Testis (tissue), 3 donors: ENCODE data around the gene HINT2. TPM values are rescaled to one million over a fixed set of nuclear protein-coding genes. Genes with fewer than 3 reads are reported as not detected.

Experiments used
- DNase-seq: peaks from one replicate; pipeline ENCODE4 v3.0.0-alpha.2; 2019
- H3K27ac ChIP-seq, 2 donors: fragments of 200-600 bp; sonication (generic); one replicate each; pipeline ENCODE4 v1.5.1; 2019
- H3K27me3 ChIP-seq: fragments of 200-600 bp; sonication (generic); one replicate; pipeline ENCODE4 v1.5.1; 2019
- H3K36me3 ChIP-seq: fragments of 200-600 bp; sonication (generic); one replicate; pipeline ENCODE4 v1.5.1; 2017; ENCODE audit warnings: low read depth; ENCODE audit errors: missing control alignments
- H3K4me1 ChIP-seq: fragments of 200-600 bp; sonication (generic); one replicate; pipeline ENCODE4 v1.5.1; 2019
- H3K4me3 ChIP-seq, 2 donors: fragments of 200-600 bp; sonication (generic); one replicate each; pipeline ENCODE4 v1.5.1; 2017 to 2019
- H3K9me3 ChIP-seq: fragments of 200-600 bp; sonication (generic); one replicate; pipeline ENCODE4 v1.5.1; 2017
- POLR2A ChIP-seq: fragments of 450-650 bp; IDR thresholded peaks from one replicate; pipeline ENCODE4 v1.6.1; 2017; ENCODE audit warnings: antibody characterized with exemption, mild to moderate bottlenecking, moderate library complexity
- WGBS, 2 donors: methylation state at CpG; one replicate each; pipeline ENCODE4 v1.1.5; 2018; 5-methylcytosine and 5-hydroxymethylcytosine counted together
- intact Hi-C: fragments of 100-400 bp; cut with DNase I; formaldehyde crosslinking; loops from one replicate; pipeline ENCODE4 v1.15.1; 2023; ENCODE audit warnings: low total_unique reads
- polyA plus RNA-seq: library from polyadenylated mRNA; stranded (reverse); fragments of 350-450 nt; fragmentation: Illumina TruSeq; extraction: RNeasy Lipid Tissue Mini Kit (QIAGEN cat#74804); gene quantifications from one replicate; pipeline ENCODE4 v1.2.3, GENCODE V29; 2014; ENCODE audit warnings: low read depth, low replicate concordance; ENCODE audit not compliant: insufficient read depth
- total RNA-seq, 2 donors: library from RNA; depleted of rRNA; stranded (reverse); fragments of >200 nt; gene quantifications; one replicate each; pipeline ENCODE4 v1.2.3, GENCODE V29; 2016
- TF ChIP-seq, protein P1 (sequence below), 3 experiments: fragments of 450-650 bp in 2 of 3; fragments of 200-600 bp in 1 of 3; sonication (generic) in 1 of 3; IDR thresholded peaks; one replicate each; pipeline ENCODE4 v1.5.1; 2016 to 2019; ENCODE audit warnings: antibody characterized with exemption in 3 of 3, mild to moderate bottlenecking in 2 of 3, moderate library complexity in 1 of 3

Gene HINT2
- total and polyA plus RNA-seq, 3 donors from 2014 or later: 36.1 to 55.1 (median 36.9) TPM

DNA sequence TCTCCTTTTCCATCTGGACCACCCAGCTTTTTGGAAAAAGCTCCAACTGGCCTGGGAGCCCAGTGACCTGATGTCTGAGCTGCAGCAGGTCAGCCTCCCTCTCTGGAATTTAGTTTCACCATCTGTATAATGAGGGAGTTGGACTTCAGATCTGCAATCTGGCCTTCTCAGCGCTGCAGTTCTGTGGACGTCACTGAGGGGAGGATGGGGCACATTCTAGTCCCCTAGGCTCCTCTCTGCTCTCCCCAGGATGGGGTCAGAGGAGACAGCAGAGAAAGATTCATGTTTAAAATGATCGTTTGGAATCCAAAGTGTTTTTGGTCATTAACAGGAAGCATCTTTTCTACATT, 45.1 kb upstream of the HINT2 start:
- H3K27me3 ChIP-seq: no peaks in the 10 kb centered on the region
- H3K4me1 ChIP-seq: no peaks in the 10 kb centered on the region
- H3K4me3 ChIP-seq: no peak overlapping the region
- 40 to 41% methylated on average over 3 of the region's 3 CpGs for WGBS, 2 donors
- peak; percentile 42 for DNase-seq
- H3K27ac ChIP-seq: no peak overlapping the region
- H3K36me3 ChIP-seq: no peaks in the 10 kb centered on the region
- intact Hi-C loops: no loop called here
- TF ChIP-seq, protein P1, sequence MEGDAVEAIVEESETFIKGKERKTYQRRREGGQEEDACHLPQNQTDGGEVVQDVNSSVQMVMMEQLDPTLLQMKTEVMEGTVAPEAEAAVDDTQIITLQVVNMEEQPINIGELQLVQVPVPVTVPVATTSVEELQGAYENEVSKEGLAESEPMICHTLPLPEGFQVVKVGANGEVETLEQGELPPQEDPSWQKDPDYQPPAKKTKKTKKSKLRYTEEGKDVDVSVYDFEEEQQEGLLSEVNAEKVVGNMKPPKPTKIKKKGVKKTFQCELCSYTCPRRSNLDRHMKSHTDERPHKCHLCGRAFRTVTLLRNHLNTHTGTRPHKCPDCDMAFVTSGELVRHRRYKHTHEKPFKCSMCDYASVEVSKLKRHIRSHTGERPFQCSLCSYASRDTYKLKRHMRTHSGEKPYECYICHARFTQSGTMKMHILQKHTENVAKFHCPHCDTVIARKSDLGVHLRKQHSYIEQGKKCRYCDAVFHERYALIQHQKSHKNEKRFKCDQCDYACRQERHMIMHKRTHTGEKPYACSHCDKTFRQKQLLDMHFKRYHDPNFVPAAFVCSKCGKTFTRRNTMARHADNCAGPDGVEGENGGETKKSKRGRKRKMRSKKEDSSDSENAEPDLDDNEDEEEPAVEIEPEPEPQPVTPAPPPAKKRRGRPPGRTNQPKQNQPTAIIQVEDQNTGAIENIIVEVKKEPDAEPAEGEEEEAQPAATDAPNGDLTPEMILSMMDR (IDR thresholded peaks at IDR 0.05): no peak
- TF ChIP-seq POLR2A: no peak
- H3K9me3 ChIP-seq: no peaks in the 10 kb centered on the region

DNA sequence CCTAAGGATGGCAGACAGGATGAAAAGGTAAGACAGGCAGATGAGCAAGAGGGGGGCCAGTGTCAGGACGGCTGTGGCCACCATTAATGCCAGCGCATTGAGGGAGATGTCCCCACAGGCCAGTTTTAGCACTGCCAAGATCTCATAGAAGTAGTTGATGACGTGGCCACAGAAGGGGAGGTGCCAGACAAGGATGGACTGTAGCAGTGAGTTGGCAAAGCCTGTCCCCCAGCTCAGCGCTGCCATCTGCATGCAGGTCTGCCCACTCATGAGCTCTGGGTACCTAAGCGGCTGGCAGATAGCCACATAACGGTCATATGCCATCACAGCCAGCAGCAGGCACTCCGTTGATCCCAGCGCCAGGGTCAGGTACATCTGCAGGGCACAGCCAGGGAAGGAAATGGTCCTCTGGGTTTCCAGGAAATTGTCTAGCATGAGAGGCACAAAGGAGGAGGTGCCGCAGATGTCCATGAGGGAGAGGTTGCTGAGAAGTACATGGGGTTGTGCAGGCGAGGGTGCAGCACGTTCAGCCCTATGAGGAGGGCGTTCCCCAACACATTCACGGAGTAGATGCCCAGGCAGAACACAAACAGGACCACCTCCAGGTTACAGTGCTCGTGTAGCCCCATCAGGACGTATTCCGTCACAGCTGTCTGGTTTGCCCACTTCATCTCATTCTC, 44.6 kb upstream of the HINT2 start:
- WGBS, 2 donors: 52 to 62% methylated on average over 14 to 16 of the region's 16 CpGs
- Histone ChIP-seq H3K36me3 (no peaks in the 10 kb centered on the region), H3K27ac (no peak overlapping the region), H3K9me3 (no peaks in the 10 kb centered on the region), H3K4me3 (no peak overlapping the region), H3K4me1 (no peaks in the 10 kb centered on the region), H3K27me3 (no peaks in the 10 kb centered on the region)
- DNase-seq: no peak
- TF ChIP-seq POLR2A: no peak
- TF ChIP-seq, protein P1 (IDR thresholded peaks at IDR 0.05): no peak
- intact Hi-C loops: no loop called here

DNA sequence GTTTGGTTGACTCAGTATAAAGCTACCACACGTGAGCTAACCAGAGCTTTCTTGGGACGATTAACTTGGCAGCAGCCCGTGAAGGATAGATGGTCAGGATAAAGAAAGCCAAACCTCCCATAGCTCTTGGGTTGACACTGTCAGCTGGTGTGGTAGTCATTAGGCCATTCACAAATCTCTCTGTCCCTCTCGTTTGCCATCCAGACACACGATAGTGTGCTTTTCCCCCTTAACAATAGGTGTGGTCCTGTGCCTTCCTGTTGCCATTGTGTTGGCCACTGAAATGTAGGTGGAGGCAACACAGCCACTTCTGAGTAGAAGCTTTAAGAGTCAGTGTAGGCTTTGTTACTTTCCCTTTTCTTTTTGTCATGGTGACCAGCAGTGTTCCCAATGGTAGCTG, 43.6 kb upstream of the HINT2 start:
- WGBS, 2 donors: 82 to 84% methylated on average over 5 of the region's 5 CpGs
- DNase-seq: no peak
- TF ChIP-seq, protein P1 (IDR thresholded peaks at IDR 0.05): no peak
- Histone ChIP-seq H3K27me3 (no peaks in the 10 kb centered on the region), H3K36me3 (no peaks in the 10 kb centered on the region), H3K27ac (no peak overlapping the region), H3K4me3 (no peak overlapping the region), H3K9me3 (no peaks in the 10 kb centered on the region), H3K4me1 (no peaks in the 10 kb centered on the region)
- intact Hi-C loops: no loop called here

DNA sequence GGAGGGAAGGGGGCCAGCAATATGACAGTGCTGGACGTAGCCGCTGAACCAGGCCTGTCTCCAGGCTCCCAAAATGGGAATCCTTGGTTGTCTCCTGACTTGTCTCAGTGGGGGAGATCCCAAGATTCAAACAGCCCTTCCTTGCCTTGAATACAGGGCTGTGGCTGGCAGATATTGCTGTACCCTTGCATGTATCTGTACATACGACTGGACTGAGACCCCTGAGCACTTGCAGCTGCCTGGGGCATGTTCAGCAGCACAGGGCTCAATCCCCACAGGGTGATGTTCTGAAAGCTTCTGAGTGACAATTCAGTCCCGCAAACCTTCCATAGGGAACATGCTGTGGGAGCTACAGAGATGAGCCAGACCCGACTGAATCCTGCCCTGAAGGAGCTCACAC, 42.0 kb upstream of the HINT2 start:
- Histone ChIP-seq H3K36me3 (no peaks in the 10 kb centered on the region), H3K9me3 (no peaks in the 10 kb centered on the region), H3K27ac (no peak overlapping the region), H3K4me3 (no peak overlapping the region), H3K27me3 (no peaks in the 10 kb centered on the region), H3K4me1 (no peaks in the 10 kb centered on the region)
- no peak for TF ChIP-seq POLR2A
- TF ChIP-seq, protein P1 (IDR thresholded peaks at IDR 0.05): no peak
- no peak for DNase-seq
- 82 to 94% methylated on average over 4 of the region's 5 CpGs for WGBS, 2 donors
- intact Hi-C loops: no loop called here

DNA sequence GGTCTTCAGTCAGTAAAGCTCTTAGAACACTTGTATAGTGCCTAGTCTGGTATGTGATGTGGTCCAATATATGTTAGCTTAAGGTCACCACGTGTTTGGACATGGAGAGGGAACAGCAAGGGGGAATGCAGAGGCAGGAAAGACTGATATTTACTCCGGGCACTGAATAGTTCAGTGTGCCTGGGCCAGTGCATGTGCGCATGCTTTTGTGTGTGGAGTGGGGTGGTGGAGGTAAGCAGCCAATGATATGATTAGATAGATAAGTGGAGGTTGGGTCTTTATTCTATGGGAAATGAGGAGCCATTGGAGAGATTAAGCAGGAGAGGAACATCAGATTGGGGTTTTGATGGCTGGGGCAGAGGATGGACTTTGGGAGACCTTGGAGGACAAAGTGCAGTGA, 41.4 kb upstream of the HINT2 start:
- H3K4me1 ChIP-seq: no peaks in the 10 kb centered on the region
- no peak overlapping the region for H3K4me3 ChIP-seq
- WGBS, 2 donors: 79 to 80% methylated on average over 3 of the region's 3 CpGs
- H3K27ac ChIP-seq: no peak overlapping the region
- H3K9me3 ChIP-seq: no peaks in the 10 kb centered on the region
- TF ChIP-seq, protein P1 (IDR thresholded peaks at IDR 0.05): no peak
- no peak for TF ChIP-seq POLR2A
- DNase-seq: no peak
- H3K36me3 ChIP-seq: no peaks in the 10 kb centered on the region
- intact Hi-C loops: no loop called here
- no peaks in the 10 kb centered on the region for H3K27me3 ChIP-seq
